H7 (cell line): ENCODE data around the gene ZNF532. TPM values are rescaled to one million over a fixed set of nuclear protein-coding genes. Genes with fewer than 3 reads are reported as not detected.

Source experiments
- DNase-seq: peaks from one replicate; pipeline ENCODE4 v3.0.0; 2012
- H3K27me3 ChIP-seq: 2 replicates; pipeline ENCODE4 v1.6.0; 2011; ENCODE audit warnings: mild to moderate bottlenecking, low read length; ENCODE audit not compliant: control insufficient read depth, insufficient read depth
- H3K36me3 ChIP-seq: replicated peaks from 2 replicates; pipeline ENCODE4 v1.5.1; 2011; ENCODE audit warnings: low read length; ENCODE audit not compliant: control insufficient read depth, insufficient read depth
- H3K4me3 ChIP-seq: 2 replicates; pipeline ENCODE4 v1.5.1; 2011; ENCODE audit warnings: low read depth, mild to moderate bottlenecking, control low read depth, low read length, moderate library complexity; ENCODE audit not compliant: insufficient read depth
- total RNA-seq: library from RNA; depleted of rRNA; stranded (reverse); fragments of >200 nt; shearing (Covaris generic); gene quantifications from 2 replicates; pipeline ENCODE4 v1.2.3, GENCODE V29; 2014

ZNF532 gene
- total RNA-seq, 1 experiment from 2014 or later: 71.6 TPM

GRCh38 chr18:58992301-58993231 lies 127.9 kb downstream of the ZNF532 start:
- H3K36me3 ChIP-seq: no peaks in the 10 kb centered on the region
- no peaks in the 10 kb centered on the region for H3K27me3 ChIP-seq
- DNase-seq: no peak
- no peak overlapping the region for H3K4me3 ChIP-seq

- Histone ChIP-seq H3K27me3 (no peaks in the 10 kb centered on the region), H3K4me3 (no peak overlapping the region), H3K36me3 (no peaks in the 10 kb centered on the region)
- DNase-seq: no peak
These were observed 128.6 kb downstream of the ZNF532 start for GRCh38 chr18:58993260-58993659.

- no peak for DNase-seq
- Histone ChIP-seq H3K36me3 (no peaks in the 10 kb centered on the region), H3K27me3 (no peaks in the 10 kb centered on the region), H3K4me3 (no peak overlapping the region)
These were observed 131.0 kb downstream of the ZNF532 start for GRCh38 chr18:58995663-58996062.

- H3K27me3 ChIP-seq: no peaks in the 10 kb centered on the region
- DNase-seq: no peak
- no peak overlapping the region for H3K4me3 ChIP-seq
- H3K36me3 ChIP-seq: no peaks in the 10 kb centered on the region
These were observed 131.5 kb downstream of the ZNF532 start for GRCh38 chr18:58996131-58996641.

GRCh38 chr18:58996696-58997095 lies 132.0 kb downstream of the ZNF532 start:
- no peak for DNase-seq
- Histone ChIP-seq H3K4me3 (no peak overlapping the region), H3K27me3 (no peaks in the 10 kb centered on the region), H3K36me3 (no peaks in the 10 kb centered on the region)

- no peaks in the 10 kb centered on the region for H3K27me3 ChIP-seq
- H3K36me3 ChIP-seq: no peaks in the 10 kb centered on the region
- no peak for DNase-seq
- H3K4me3 ChIP-seq: no peak overlapping the region
These were observed 133.2 kb downstream of the ZNF532 start for GRCh38 chr18:58997811-58998337.

- Histone ChIP-seq H3K36me3 (no peaks in the 10 kb centered on the region), H3K4me3 (no peak overlapping the region), H3K27me3 (no peaks in the 10 kb centered on the region)
- no peak for DNase-seq
These were observed 133.9 kb downstream of the ZNF532 start for GRCh38 chr18:58998401-58999203.

- H3K4me3 ChIP-seq: no peak overlapping the region
- DNase-seq: no peak
- H3K36me3 ChIP-seq: no peaks in the 10 kb centered on the region
- H3K27me3 ChIP-seq: no peaks in the 10 kb centered on the region
These were observed 136.5 kb downstream of the ZNF532 start for GRCh38 chr18:59001166-59001565.

- Histone ChIP-seq H3K4me3 (no peak overlapping the region), H3K27me3 (no peaks in the 10 kb centered on the region), H3K36me3 (no peaks in the 10 kb centered on the region)
- DNase-seq: no peak
These were observed 137.0 kb downstream of the ZNF532 start for GRCh38 chr18:59001721-59002120.

- Histone ChIP-seq H3K4me3 (no peak overlapping the region), H3K27me3 (no peaks in the 10 kb centered on the region), H3K36me3 (no peaks in the 10 kb centered on the region)
- no peak for DNase-seq
These were observed 138.4 kb downstream of the ZNF532 start for GRCh38 chr18:59002974-59003594.

- peak; percentile 22 for DNase-seq
- H3K4me3 ChIP-seq: no peak overlapping the region
- no peaks in the 10 kb centered on the region for H3K27me3 ChIP-seq
- no peaks in the 10 kb centered on the region for H3K36me3 ChIP-seq
These were observed 140.6 kb downstream of the ZNF532 start for GRCh38 chr18:59005262-59005661.

- Histone ChIP-seq H3K36me3 (no peaks in the 10 kb centered on the region), H3K27me3 (no peaks in the 10 kb centered on the region), H3K4me3 (no peak overlapping the region)
- no peak for DNase-seq
These were observed 141.9 kb downstream of the ZNF532 start for GRCh38 chr18:59006461-59007067.

GRCh38 chr18:59008302-59008974 lies 143.8 kb downstream of the ZNF532 start:
- H3K4me3 ChIP-seq: no peak overlapping the region
- DNase-seq: peak; percentile 53
- H3K27me3 ChIP-seq: no peaks in the 10 kb centered on the region
- no peaks in the 10 kb centered on the region for H3K36me3 ChIP-seq
